SK-N-SH treated with all-trans-retinoic acid at 6 μM for 48 hours (cell line): ENCODE data around the gene BPIFA3.

Source experiments
- ARNTL ChIP-seq: fragments of 450-650 bp; formaldehyde crosslinking; IDR thresholded peaks from 2 replicates; pipeline ENCODE4 v1.5.0; 2020; ENCODE audit warnings: low read depth, mild to moderate bottlenecking, moderate library complexity, borderline replicate concordance
- ESRRG ChIP-seq: fragments of 250-450 bp; sonication (Bioruptor Pico); IDR thresholded peaks from 2 replicates; pipeline ENCODE4 v1.6.1; 2021; ENCODE audit warnings: mild to moderate bottlenecking
- OSR1 ChIP-seq: fragments of 250-450 bp; sonication (Bioruptor Pico); IDR thresholded peaks from 2 replicates; pipeline ENCODE4 v1.8.0; 2022; ENCODE audit warnings: moderate library complexity, mild to moderate bottlenecking, inconsistent platforms
- TOX ChIP-seq: fragments of 250-450 bp; sonication (Bioruptor Pico); IDR thresholded peaks from 2 replicates; pipeline ENCODE4 v1.8.0; 2021; ENCODE audit warnings: mild to moderate bottlenecking, moderate library complexity, borderline replicate concordance
- ZFP30 ChIP-seq: fragments of 450-650 bp; formaldehyde crosslinking; IDR thresholded peaks from 2 replicates; pipeline ENCODE4 v1.5.0; 2022; ENCODE audit warnings: mild to moderate bottlenecking, moderate library complexity
- ZNF565 ChIP-seq: fragments of 450-650 bp; formaldehyde crosslinking; conservative IDR thresholded peaks from 2 replicates; pipeline ENCODE4 v1.5.0; 2020; ENCODE audit warnings: low read depth, mild to moderate bottlenecking, moderate library complexity
- ZNF8 ChIP-seq: fragments of 450-650 bp; formaldehyde crosslinking; IDR thresholded peaks from 2 replicates; pipeline ENCODE4 v1.5.0; 2020; ENCODE audit warnings: mild to moderate bottlenecking, moderate library complexity

DNA sequence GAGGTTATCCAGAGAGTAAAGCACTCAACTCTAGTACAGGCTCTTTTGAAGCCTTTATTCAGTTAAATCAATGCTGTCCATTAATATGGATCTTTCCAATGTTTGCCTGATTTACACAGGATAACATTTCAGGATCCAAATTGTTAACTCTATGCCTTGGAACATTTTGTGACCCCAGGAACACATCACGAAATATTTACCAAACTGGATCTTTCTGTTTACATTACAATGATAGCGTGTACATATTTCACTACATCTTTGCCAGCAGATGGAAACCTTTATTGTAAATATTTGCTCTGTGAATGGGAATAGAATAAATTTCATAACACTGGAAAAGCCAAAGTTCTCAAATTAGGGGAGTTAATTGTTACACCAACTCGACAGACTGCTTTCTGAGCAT, 25.7 kb upstream of the BPIFA3 start:
- TF ChIP-seq ARNTL (CRISPR knock-in tag) (no peak), ZFP30 (CRISPR knock-in tag) (no peak), ESRRG (CRISPR knock-in tag) (no peak), ZNF8 (no peak), ZNF565 (no peak), OSR1 (no peak), TOX (CRISPR knock-in tag) (no peak)
